Gastrocnemius medialis (tissue), 4 donors: ENCODE data around the gene TIGD1. TPM values are rescaled to one million over a fixed set of nuclear protein-coding genes. Genes with fewer than 3 reads are reported as not detected.
"Not testable (repeated sequence)": the region's sequence is repeated elsewhere in the genome, so short reads cannot be mapped to it uniquely, and the experiment has no call there.

Source experiments
- ATAC-seq, 2 donors: fragments of 150-250 bp; one replicate each; pipeline ENCODE4 v1.9.1; 2016
- DNase-seq, 2 donors: peaks; one replicate each; pipeline ENCODE4 v3.0.0-alpha.2; 2019
- H3K27ac ChIP-seq, 4 donors: fragments of 200-600 bp; sonication (generic); 1 replicate in 1 of 4; 2 replicates in 3 of 4; pipeline ENCODE4 v1.5.1; 2016 to 2018; ENCODE audit warnings: mild to moderate bottlenecking in 2 of 4, moderate library complexity in 1 of 4
- H3K27me3 ChIP-seq, 3 donors: fragments of 200-600 bp; sonication (generic) in 2 of 3; 1 replicate in 1 of 3; 2 replicates in 2 of 3; pipeline versions ENCODE4 v1.5.1 to v1.6.0; 2016 to 2019; ENCODE audit warnings: mild to moderate bottlenecking in 1 of 3, moderate library complexity in 1 of 3
- H3K36me3 ChIP-seq, 2 donors: fragments of 200-600 bp; sonication (generic) in 1 of 2; one replicate each; pipeline ENCODE4 v1.5.1; 2017 to 2018
- H3K4me1 ChIP-seq, 2 donors: fragments of 200-600 bp; sonication (generic) in 1 of 2; one replicate each; pipeline ENCODE4 v1.5.1; 2016 to 2017; ENCODE audit warnings: mild to moderate bottlenecking in 2 of 2
- H3K4me3 ChIP-seq, 4 donors: fragments of 200-600 bp; sonication (generic) in 3 of 4; 1 replicate in 1 of 4; 2 replicates in 3 of 4; pipeline ENCODE4 v1.5.1; 2016 to 2019; ENCODE audit warnings: mild to moderate bottlenecking in 2 of 4
- H3K9me3 ChIP-seq, 3 donors: fragments of 200-600 bp; sonication (generic) in 2 of 3; 1 replicate in 1 of 3; 2 replicates in 2 of 3; pipeline ENCODE4 v1.5.1; 2016 to 2019
- CTCF ChIP-seq, 5 experiments: fragments of 450-650 bp in 3 of 5; fragments of 200-600 bp in 2 of 5; sonication (generic) in 2 of 5; IDR thresholded peaks in 4 of 5; conservative IDR thresholded peaks in 1 of 5; 1 replicate in 4 of 5; 2 replicates in 1 of 5; pipeline ENCODE4 v1.5.1; 2016 to 2019; ENCODE audit warnings: antibody characterized with exemption in 5 of 5, mild to moderate bottlenecking in 3 of 5, moderate library complexity in 3 of 5
- POLR2A ChIP-seq, 2 donors: fragments of 450-650 bp; IDR thresholded peaks; one replicate each; pipeline ENCODE4 v1.6.1; 2017; ENCODE audit warnings: antibody characterized with exemption in 2 of 2, mild to moderate bottlenecking in 2 of 2, moderate library complexity in 2 of 2
- in situ Hi-C, 4 donors: fragments of 200-750 bp; cut with MboI; loops; one replicate each; pipeline versions ENCODE4 v1.15.0 to v1.8.0; 2017; ENCODE audit warnings: low sequenced_read_pairs in 4 of 4
- intact Hi-C: fragments of 100-400 bp; cut with DNase I; formaldehyde crosslinking; loops from one replicate; pipeline ENCODE4 v1.15.1; 2023; ENCODE audit warnings: low total_unique reads
- total RNA-seq, 4 donors: library from RNA; depleted of rRNA; stranded (reverse); fragments of >200 nt; gene quantifications; one replicate each; pipeline versions ENCODE4 v1.1.0 to v1.2.3, GENCODE V29; 2016

TIGD1 gene
- total RNA-seq, 4 donors from 2014 or later, result 1.4 to 3.0 (median 2.1) TPM

- DNase-seq (peak; percentile 69 to 76), ATAC-seq (peak; percentile 49 to 65)
- Histone ChIP-seq H3K27ac (peak overlapping the region; percentile 85 to 93 (median 88)), H3K4me1 (peaks cover 61 to 90% of the 10 kb centered on the region in 2 donors), H3K4me3 (peak overlapping the region in 3 of 4 donors; percentile 26 to 49 (median 30)), H3K36me3 (peaks cover 0 to 27% of the 10 kb centered on the region in 2 donors), H3K9me3 (no peaks in the 10 kb centered on the region), H3K27me3 (no peaks in the 10 kb centered on the region)
- in situ Hi-C loops (no loop called here), intact Hi-C loops (loop anchor here (2.0 kb wide), 2 partner anchors 15 to 23 kb away; partner anchors contain the start of genes EIF4E2 and TIGD1)
- TF ChIP-seq CTCF (IDR thresholded peaks at IDR 0.05 in 4 of 5, conservative IDR thresholded peaks at IDR 0.05 in 1 of 5) (no peak), POLR2A (IDR thresholded peaks at IDR 0.05) (peak in 1 of 2 donors; percentile 41)
Measured at GRCh38 chr2:232573771-232574435, 23.5 kb upstream of the TIGD1 start.

GRCh38 chr2:232573042-232573441 is 22.7 kb upstream of the TIGD1 start:
- Histone ChIP-seq H3K27me3 (no peaks in the 10 kb centered on the region), H3K36me3 (peaks cover 0 to 35% of the 10 kb centered on the region in 2 donors), H3K9me3 (no peaks in the 10 kb centered on the region), H3K4me3 (no peak overlapping the region), H3K27ac (peak overlapping the region; percentile 85 to 93 (median 88)), H3K4me1 (peaks cover 54 to 91% of the 10 kb centered on the region in 2 donors)
- no peak for DNase-seq
- intact Hi-C loops, result no loop called here
- TF ChIP-seq CTCF (IDR thresholded peaks at IDR 0.05 in 4 of 5, conservative IDR thresholded peaks at IDR 0.05 in 1 of 5) (no peak), POLR2A (IDR thresholded peaks at IDR 0.05) (no peak)
- no peak for ATAC-seq
- in situ Hi-C loops, result no loop called here

- no peaks in the 10 kb centered on the region for H3K27me3 ChIP-seq
- H3K4me1 ChIP-seq, result peaks cover 40 to 83% of the 10 kb centered on the region in 2 donors
- ATAC-seq (no peak), DNase-seq (no peak)
- intact Hi-C loops, result no loop called here
- H3K4me3 ChIP-seq, result no peak overlapping the region
- peaks cover 0 to 50% of the 10 kb centered on the region in 2 donors for H3K36me3 ChIP-seq
- TF ChIP-seq POLR2A (IDR thresholded peaks at IDR 0.05), result no peak
- no peak for TF ChIP-seq CTCF (IDR thresholded peaks at IDR 0.05 in 4 of 5, conservative IDR thresholded peaks at IDR 0.05 in 1 of 5)
- peak overlapping the region; percentile 45 to 93 (median 88) for H3K27ac ChIP-seq
- H3K9me3 ChIP-seq, result no peaks in the 10 kb centered on the region
- in situ Hi-C loops, result no loop called here
Measured at GRCh38 chr2:232571026-232571474, 20.7 kb upstream of the TIGD1 start.

GRCh38 chr2:232570481-232570880 is 20.1 kb upstream of the TIGD1 start:
- H3K27me3 ChIP-seq, in situ Hi-C loops, intact Hi-C loops, H3K9me3 ChIP-seq, H3K4me3 ChIP-seq: not testable (repeated sequence)
- peaks cover 0 to 56% of the 10 kb centered on the region in 2 donors for H3K36me3 ChIP-seq
- peak overlapping the region; percentile 45 to 93 (median 88) for H3K27ac ChIP-seq
- DNase-seq (peak in 1 of 2 donors; percentile 80), ATAC-seq (peak in 1 of 2 donors; percentile 11)
- peaks cover 37 to 81% of the 10 kb centered on the region in 2 donors for H3K4me1 ChIP-seq

GRCh38 chr2:232569541-232569940 is 19.2 kb upstream of the TIGD1 start:
- peaks cover 0 to 65% of the 10 kb centered on the region in 2 donors for H3K36me3 ChIP-seq
- no peaks in the 10 kb centered on the region for H3K9me3 ChIP-seq
- DNase-seq (no peak), ATAC-seq (no peak)
- intact Hi-C loops, result no loop called here
- TF ChIP-seq POLR2A (IDR thresholded peaks at IDR 0.05) (no peak), CTCF (IDR thresholded peaks at IDR 0.05 in 4 of 5, conservative IDR thresholded peaks at IDR 0.05 in 1 of 5) (no peak)
- no peaks in the 10 kb centered on the region for H3K27me3 ChIP-seq
- in situ Hi-C loops, result no loop called here
- H3K27ac ChIP-seq, result peak overlapping the region; percentile 15 to 93 (median 88)
- H3K4me1 ChIP-seq, result peaks cover 28 to 74% of the 10 kb centered on the region in 2 donors
- H3K4me3 ChIP-seq, result no peak overlapping the region
